GM19452 (cell line): Measurements from ENCODE around the gene MED29.
A peak's percentile ranks its signal among the peaks of the same experiment; 100 is the strongest.

Experiments
- ATAC-seq: cut with Tn5 transposase; IDR thresholded peaks from one replicate; pipeline ENCODE4 v1.9.1; 2021; ENCODE audit not compliant: unreplicated experiment

The MED29 gene, protein sequence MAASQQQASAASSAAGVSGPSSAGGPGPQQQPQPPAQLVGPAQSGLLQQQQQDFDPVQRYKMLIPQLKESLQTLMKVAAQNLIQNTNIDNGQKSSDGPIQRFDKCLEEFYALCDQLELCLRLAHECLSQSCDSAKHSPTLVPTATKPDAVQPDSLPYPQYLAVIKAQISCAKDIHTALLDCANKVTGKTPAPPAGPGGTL

DNA sequence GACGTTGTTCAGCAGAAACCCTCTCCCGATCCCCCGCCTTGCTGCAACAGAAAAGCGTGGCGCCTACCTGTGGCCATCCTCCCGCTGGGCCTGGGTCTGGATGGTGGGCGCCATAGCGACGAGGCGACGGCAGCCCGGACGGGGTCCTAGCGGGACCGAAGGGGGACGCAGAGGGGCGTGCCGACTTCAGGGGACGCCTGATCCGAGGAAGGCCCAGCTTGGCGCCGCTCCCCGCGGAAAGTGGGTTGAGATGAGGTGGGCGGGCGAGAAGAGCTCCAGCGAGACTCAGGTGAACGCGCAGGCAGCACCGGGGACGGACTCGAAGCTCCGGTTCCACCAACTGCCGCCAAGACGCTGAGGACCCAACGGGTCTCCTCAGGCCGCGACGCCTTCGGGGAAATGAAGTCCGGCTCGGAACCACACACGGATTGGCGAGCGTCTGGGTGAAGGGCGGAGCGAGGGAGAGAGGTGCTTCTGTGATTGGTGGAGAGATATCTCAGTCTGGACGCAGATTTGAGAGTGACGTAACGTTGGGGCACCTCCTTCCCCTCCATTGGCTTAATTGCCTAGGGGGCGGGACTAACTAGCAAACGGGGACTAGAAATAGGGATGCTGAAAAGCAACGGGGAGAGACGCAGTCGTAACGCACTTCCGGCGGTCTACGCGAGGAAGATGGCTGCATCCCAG lies at the start of gene MED29, which contains the start of gene PAF1:
Gene MED29, plus strand, starts transcription at position 628 of the 687 bp plus-strand sequence. Its CDS starts 45 bp downstream, at position 673.
Gene PAF1, minus strand, starts transcription at position 356 of the 687 bp plus-strand sequence. Its CDS starts 242 bp downstream, at position 114.
- ATAC-seq = peak; percentile 82

DNA sequence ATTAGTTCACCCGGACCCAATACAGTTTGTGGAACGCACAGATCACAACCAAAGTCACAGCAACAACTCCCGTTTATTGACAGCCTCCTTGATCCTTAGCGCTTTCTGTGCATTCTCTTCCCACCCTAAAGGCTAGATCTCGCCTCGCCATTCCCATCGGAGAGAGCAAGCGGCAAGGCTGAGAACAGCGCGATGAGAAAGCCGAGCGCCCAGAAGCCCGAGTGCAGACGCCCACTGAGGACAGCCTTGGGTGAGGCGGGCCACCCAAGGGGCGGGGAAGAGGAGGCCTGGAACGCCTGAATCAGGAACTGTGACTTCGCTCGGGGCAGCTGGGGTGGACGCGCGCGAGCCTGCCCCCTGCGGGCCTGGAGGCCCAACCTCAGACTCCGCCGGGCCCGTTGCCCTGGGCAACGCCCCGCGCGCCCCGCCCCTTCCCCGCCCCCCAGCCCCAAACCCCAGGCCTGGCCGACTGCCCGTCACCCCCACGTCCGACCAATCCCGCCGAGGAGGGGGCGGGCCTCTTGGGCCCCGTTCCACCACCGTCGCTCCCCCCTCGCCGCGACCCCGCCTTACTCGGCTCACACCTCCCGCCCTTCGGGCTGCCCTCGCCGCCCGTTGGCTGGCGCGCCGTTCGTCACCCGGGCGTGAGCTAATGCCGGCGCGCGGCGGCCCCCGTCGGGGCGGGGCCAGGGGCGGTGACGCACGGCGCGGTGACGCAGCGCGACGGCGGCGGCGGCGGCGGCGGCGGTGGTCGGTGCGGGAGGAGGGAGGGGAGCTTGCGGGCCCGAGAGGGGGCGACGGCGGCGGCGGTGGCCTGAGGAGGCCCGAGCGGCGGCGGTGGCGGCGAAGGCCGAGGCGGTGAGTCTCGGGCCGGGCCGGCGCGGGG lies 49.2 kb upstream of the MED29 start, which contains the start of gene SAMD4B:
Gene SAMD4B, plus strand, starts transcription at position 703 of the 886 bp plus-strand sequence. CDS start 14,473 bp downstream, outside the sequence.
- ATAC-seq = peak; percentile 87

DNA sequence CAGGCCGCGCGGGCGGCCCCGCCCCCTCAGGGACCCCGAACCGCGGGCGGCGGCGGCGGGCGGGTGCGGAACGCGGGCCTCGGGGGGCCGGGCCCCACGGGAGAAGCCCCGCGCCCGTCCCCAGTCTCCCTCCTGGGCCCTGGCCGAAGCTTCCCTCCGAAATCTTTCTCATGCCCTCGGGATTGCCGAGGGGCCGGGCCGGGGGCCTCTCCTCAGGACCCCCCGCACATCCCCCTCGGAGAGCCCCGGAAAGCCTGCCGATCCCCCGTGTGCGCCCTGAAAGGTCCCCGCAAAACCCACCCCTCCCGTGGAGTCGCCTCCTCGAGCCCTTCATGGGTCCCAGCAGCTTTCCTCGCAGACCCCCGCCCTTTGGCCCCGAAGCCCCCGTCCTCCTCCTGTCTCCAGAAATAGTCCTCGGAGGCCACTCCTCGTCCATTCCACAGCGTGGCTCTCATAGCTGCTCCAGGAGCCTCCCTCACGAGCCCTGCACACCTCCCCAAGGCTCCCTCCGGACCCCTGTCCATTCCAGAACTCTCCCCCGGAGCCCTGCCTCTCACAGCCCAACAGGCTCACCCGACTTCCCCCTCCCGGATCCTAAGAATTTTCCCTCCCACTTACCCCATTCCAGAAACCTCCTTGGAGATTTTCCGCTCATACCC lies 48.4 kb upstream of the MED29 start:
- no peak for ATAC-seq

DNA sequence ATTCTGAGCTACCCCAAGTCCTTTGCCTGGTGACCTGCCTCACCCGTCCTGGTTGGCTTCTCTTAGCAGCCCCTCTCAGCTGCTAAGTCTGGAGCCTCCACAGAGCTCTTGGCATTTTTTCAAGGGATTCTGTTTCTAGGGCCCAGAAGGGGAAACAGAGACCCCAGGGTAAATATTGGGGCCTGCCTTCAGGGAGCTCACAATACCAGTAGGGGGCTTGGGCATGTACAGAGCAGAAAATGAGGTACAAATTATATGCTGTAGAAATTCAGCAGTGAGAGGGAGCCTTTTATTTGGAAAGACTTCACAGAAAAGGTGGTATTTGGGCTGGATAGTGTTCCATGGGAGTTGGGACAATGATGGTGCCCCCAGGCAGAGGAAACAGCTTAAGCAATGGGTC lies 45.2 kb upstream of the MED29 start:
- no peak for ATAC-seq

DNA sequence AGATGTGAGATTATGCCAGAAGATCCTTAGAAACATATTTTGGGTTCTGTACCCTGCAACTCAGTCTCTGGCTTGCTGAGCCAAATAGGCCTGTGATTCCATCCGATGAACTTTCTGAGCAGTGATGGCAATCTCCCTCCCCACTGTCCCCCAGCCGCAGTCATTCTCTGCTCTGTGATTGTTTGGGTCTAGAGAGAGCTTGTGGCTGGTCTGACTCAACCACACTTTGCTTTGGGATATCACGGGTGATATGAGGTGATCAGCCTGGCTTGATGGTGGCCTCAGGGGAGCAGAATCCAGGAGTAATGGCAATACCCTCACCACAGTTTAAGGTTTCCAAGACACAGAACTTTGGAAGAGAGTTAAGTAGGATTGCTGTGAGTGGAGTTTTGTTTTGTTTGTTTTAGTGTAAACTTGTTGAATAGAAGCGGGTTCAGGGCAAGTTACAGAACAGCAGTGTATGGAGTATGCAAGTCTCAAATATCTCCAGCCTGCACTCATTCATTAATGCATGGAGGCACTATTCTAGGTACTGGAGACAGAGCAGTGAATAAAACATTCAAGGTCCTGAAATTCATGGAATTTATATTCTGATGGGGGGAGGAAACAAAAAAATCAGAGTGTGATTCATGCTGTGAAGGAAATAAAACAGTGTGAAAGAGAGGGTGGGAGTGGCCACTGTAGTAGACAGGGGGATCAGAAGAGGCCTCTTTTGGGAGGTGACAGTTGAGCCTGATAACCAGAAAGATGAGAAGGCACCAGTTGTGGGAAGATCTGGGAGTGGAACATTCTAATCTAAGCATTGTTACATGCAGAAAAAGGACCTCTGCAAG lies 43.6 kb upstream of the MED29 start:
- ATAC-seq = no peak

DNA sequence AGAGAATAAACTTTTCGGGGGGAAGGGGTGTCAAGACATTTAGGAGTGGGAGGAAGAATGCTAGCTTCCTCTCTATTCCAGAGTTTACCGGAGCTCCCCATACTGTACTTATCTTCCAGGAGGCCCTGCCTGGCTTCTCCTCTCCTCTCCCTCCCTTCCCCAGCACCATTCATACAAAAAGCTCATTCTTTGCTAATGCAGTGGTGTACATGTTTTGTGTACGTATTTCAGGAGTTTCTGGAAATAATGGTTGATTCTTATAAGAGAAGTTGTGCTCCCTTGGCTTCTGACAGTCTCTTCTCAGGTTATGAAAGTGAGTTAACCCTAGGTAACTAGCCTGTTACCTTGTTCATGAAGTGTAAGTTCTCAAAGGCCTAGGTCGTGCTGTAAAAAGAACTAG lies 41.9 kb upstream of the MED29 start:
- ATAC-seq = no peak

DNA sequence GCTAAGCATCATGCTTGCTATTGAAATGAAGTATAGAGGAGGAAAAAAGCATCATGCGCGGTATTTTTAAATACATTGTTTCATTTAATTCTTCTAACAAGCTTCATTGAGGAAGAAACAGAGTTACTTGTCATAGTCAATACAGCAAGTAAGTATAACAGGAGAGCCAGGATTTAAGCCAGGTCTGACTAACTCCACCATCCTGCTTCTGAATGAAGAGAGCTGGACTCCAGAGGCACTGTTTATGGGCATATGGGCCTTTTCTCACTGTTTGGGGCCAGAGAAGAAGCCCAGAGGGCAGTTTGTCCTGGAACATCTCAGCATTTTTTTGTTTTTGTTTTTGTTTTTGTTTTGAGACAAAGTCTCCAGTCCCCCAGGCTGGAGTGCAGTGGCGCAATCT lies 41.0 kb upstream of the MED29 start:
- ATAC-seq = no peak

DNA sequence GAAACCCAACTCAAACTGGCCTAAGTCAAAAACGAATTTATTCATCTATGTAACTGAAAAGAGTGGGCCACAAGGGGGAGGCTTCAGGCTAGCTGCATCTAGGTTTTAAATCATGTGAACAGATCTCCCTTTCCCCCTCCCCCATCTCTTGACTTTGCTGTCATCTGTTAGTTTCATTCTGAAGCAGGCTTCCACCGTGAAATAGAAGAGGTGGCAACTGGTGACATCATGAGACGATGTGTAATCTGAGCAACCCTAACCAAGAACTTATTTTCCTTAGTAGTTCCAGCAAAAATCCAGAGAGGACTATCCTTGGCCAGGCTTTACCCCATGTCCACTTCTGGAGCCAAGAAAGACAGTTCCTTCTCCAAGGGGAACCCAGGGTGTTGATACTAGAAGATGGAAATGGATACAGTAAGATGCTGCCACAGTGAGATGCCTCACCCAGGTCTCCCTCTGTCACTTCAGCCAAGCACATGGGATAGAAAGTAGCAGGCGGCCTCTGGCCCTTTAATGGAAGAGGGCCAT lies 39.6 kb upstream of the MED29 start:
- ATAC-seq = no peak

DNA sequence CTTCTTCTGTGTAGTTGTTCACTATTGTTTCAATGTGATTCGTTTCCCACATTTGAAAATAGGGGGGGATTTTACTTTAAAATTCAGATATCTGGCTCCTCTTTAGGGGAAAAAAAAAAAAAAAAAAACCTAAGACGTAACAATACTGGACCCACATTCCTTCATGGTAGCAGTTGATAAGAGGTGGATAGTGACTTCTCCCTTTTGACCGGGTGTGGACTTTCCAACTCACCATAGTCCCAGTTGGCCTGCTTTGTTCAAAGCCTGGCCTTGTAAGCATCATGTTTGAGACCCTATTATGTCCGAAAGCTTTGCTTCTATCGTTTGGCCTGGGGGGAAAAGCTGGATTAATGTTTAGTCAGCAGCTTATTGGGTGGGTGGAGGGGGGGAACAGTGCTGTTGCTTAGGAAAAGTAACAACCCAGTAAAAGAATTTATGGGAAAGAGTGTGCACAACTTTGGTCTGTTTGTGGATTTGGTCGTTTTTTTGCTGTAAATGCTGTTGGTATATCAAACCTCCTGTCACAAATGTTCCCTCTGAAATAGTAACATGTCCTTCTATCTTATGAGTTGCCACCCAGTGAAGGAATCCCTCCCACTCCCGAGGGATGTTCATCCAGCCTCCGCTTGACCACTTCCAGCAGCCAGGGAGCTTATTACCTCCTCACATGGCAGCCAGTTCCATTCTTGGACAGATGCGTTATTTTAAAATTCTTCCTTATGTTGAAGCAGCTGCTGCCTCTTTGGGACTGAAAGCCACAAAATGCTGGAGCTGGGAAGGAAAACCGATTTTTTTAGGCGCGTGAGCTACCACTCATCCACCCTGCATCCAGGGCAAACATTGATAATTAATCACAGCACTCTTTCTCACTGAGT lies 38.6 kb upstream of the MED29 start:
- ATAC-seq = no peak

DNA sequence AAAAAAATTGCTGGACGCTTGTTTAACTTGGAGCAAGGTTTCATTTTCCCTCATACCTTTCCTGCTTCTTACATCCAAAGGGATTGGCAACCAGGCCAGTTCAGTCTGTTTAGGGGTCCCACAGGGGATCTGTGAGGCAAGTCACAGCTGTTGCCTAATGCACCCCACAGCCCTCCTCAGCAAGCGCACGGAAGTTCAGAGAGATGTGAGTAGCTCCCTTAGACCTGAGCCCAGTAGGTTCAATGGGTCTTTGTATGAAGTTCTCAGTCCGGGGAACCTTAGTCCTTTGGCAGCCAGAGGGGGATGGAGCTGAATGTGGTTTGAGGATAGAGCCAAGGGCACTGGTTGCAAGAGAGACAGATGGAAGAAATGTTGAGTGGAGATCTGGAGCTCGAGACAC lies 35.9 kb upstream of the MED29 start:
- ATAC-seq = no peak

DNA sequence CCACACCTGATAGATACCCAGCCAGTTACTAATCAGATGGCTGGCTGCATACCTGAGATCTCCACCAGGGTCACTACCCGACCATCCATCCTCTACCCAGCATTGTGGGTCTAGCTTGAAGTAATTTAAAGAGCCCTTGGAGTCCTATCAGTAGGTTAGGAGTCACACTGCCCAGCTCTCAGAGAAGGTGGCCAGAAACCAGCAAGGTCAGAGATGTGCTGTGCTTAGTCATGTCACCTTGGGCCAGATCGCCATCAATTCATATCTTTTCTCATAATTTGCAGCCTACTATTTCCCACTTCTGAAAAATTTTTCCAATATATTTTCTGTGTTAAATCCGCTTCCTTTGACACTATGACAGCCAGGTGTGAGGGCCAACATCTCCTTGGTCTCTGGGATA lies 35.1 kb upstream of the MED29 start:
- no peak for ATAC-seq

DNA sequence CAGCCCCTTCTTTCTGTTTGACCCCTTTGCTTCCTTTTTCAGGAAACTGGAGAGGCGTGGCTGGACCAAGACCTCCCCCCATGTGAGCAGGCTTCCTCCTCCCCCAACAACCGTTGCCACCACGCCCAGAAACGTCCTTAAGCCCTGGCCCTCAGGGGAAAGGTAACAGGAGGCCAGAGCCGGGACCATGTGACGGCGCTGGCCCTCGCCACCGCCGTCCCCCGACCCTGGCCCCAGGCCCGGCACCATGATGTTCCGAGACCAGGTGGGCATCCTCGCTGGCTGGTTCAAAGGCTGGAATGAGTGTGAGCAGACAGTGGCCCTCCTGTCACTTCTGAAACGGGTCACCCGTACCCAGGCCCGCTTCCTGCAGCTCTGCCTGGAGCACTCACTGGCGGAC lies 34.5 kb upstream of the MED29 start:
- ATAC-seq = no peak

DNA sequence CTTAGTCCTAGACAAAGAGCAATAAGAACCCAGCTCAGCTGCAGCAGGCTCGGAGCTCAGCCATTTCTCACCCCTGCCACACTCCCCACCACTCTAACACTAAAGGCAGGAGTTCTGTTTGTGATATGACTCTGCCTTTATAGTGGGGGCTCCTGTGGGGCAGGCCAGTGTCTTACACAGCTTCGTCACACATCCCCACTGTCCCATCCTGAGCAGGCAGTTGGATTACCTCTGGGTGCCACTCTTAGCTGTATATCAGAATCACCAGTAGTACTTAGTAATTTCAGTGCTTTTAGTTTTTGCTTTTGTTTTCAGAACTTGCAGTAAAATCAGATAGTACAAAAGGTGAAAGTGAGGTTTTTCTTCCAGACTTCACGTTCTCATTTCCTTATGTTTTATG lies 32.2 kb upstream of the MED29 start:
- ATAC-seq = no peak

DNA sequence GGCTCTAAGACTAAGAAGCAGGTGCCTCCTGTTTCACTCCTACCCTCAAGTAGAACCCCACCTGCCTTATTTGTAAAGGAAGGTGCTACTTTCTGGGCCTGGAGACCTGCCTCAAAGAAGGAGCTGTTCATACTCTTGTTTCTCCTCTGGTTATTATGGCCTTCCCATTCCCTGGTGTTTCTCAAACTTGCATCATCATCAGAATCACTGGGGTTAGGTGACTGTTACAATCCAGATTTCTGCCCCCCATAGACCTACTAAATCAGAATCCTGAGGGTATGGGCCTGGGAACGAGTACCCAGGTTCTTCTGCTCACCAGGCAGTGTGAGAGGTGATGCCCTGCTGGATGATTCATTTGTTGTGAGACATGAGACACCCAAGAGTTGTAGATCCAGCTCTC lies 30.6 kb upstream of the MED29 start:
- no peak for ATAC-seq

DNA sequence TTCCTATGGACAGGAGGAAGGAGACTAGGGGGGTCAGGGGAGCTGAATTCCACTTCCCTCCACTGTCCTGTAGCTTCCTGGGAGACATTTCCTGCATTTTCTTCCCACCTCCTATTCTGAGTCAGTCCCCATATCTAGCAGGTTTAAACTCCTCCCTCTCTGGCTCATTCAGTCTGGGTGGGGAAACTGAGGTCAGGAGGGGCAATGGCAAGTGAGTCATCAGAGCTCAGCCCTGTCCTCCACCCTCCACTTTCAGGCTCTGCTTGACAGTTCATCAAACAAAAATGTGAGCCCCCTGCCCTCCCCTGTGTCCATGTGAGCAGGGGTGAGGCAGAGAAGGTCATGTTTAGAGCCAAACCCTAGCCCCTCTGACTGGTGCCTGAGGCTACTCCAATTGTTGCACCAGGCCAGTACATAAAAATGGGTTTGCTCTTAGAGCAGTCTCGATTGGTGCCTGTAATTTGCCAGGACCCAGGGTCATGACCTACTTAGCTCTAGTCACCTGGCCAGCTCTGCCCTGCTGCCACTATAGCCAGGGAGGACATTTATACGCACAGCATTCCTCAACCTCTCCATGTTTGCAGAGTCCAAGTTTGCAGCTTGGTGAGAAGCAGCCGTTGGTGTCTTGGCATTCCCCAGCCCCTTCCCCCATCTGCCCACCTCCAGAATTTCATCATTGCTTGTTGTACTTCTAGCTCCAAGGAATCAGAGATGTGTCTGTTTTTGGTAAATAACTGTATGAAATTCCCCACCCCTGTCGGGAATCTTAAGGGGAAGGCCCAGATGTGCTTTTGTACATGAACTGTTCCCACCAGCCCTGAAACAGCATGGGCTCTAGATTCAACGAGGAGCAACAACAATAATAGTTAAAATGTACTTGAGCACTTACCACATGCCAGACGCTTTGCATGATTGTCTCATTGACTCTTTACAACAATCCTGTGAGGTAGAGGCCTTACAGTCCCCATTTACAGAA lies 28.2 kb upstream of the MED29 start:
- no peak for ATAC-seq

DNA sequence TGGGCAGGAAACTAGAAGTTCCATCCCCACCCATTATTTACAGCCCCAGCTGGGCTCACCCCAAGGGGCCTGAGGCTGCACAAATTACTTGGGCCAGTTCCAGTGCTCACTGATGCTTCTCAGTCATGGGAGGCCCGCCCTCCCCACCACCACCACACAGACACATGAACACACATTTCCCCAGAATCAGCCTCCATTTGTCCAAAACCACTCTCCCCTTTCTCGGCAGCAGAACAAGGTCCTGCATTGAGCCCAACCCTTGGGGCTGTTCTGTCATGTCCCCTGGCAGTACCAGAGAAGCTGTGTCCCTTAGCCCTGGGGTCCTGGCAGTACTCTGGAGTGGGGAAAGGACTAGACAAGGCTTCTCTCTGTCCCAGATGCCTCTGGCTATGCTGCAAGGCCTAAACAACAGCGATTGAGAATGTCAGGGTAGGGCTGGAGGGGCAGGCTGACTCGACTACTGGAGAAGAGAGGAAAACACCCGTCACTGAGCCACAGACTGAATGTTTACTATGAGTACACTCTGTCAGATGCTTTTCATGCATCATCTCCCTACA lies 27.2 kb upstream of the MED29 start:
- no peak for ATAC-seq

DNA sequence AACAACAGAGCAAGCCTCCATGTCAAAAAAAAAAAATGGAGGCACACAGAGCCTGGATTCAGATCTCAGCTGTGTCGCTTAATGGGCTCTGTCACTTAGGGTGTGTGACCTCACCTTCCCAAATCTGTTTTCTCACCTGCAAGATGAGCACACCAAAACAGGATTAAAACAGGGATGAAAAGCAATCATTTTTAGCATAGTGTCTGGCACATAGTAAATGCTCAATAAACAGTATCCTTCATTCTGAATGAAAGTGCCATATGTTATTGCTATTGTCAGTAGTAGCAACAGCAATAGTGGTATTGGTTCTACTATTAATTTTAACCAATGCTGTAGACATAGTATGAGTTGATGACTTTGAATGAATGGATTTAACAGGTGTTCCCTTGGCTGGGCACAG lies 25.6 kb upstream of the MED29 start:
- ATAC-seq = no peak

DNA sequence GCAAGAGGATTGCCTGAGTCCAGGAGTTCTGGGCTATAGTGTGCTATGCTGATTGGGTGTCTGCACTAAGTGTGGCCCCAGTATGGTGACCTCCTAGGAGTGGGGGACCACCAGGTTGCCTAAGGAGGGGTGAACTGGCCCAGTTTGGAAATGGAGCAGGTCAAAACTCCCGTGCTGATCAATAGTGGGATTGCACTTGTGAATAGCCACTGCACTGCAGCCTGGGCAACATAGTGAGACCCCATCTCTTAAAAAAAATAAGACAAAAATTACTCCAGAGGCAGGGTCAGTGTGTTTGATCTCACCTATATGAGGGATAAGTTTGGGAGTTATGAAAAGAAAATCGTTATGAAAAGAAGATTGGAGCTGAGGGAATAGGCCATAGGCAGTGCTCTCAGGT lies 22.0 kb upstream of the MED29 start:
- ATAC-seq = no peak
